Measurements from ENCODE around the gene PIEZO1. TPM values are rescaled to one million over a fixed set of nuclear protein-coding genes. Genes with fewer than 3 reads are reported as not detected.

Gene PIEZO1
- 79.2 to 137 TPM (median 122 TPM) in 5 replicates for total RNA-seq (2022; extraction: Qiagen RNA extraction)

GRCh38 chr16:88785106-88785924 lies at the start of gene PIEZO1:
Gene PIEZO1 (minus strand): TSS chr16:88785220. CDS start chr16:88784964, 256 bp downstream.

GRCh38 chr16:88811769-88812512 lies 26.9 kb upstream of the PIEZO1 start, which contains the start of gene APRT:
Gene APRT (minus strand): TSS chr16:88811928. CDS start chr16:88811899, 29 bp downstream.

GRCh38 chr16:88803264-88803987 lies 18.4 kb upstream of the PIEZO1 start, which contains the start of gene CDT1:
Gene CDT1 (plus strand): TSS chr16:88803789. CDS start chr16:88803832, 43 bp downstream.

GRCh38 chr16:88706229-88706964 lies 78.6 kb downstream of the PIEZO1 start, which contains the start of the genes CTU2 and RNF166:
Gene CTU2 (plus strand): TSS chr16:88706503. CDS start chr16:88706531, 28 bp downstream.
Gene RNF166 (minus strand): TSS chr16:88706408. CDS start chr16:88706325, 83 bp downstream.

GRCh38 chr16:88686439-88687253 lies 98.4 kb downstream of the PIEZO1 start, which contains the start of gene SNAI3:
Gene SNAI3 (minus strand): TSS chr16:88686507. CDS start chr16:88686406, 101 bp downstream.

Other genes starting within 250 kb of the PIEZO1 start
- gene ZC3H18, start 214.8 kb downstream of the PIEZO1 start, total RNA-seq (2022; extraction: Qiagen RNA extraction), result 38.9 to 57.1 TPM (median 56.3 TPM) in 5 replicates
- not detected in 5 replicates for gene IL17C, start 146.6 kb downstream of the PIEZO1 start, total RNA-seq (2022; extraction: Qiagen RNA extraction)
- gene CYBA, start 134.2 kb downstream of the PIEZO1 start, total RNA-seq (2022; extraction: Qiagen RNA extraction), result 216 to 306 TPM (median 283 TPM) in 5 replicates
- gene MVD, start 122.1 kb downstream of the PIEZO1 start, total RNA-seq (2022; extraction: Qiagen RNA extraction), result 16.9 to 23.2 TPM (median 17.9 TPM) in 5 replicates
- 0.08 to 0.19 TPM (median 0.14 TPM) in 5 replicates for gene SNAI3, start 98.7 kb downstream of the PIEZO1 start, total RNA-seq (2022; extraction: Qiagen RNA extraction)
- 11.1 to 16.3 TPM (median 15.1 TPM) in 5 replicates for gene RNF166, start 78.8 kb downstream of the PIEZO1 start, total RNA-seq (2022; extraction: Qiagen RNA extraction)
- 23.5 to 34.8 TPM (median 30.7 TPM) in 5 replicates for gene CTU2, start 78.7 kb downstream of the PIEZO1 start, total RNA-seq (2022; extraction: Qiagen RNA extraction)
- 21.2 to 32.5 TPM (median 30.5 TPM) in 5 replicates for gene CDT1, start 18.6 kb upstream of the PIEZO1 start, total RNA-seq (2022; extraction: Qiagen RNA extraction)
- 336 to 435 TPM (median 385 TPM) in 5 replicates for gene APRT, start 26.7 kb upstream of the PIEZO1 start, total RNA-seq (2022; extraction: Qiagen RNA extraction)
- gene GALNS, start 71.7 kb upstream of the PIEZO1 start, total RNA-seq (2022; extraction: Qiagen RNA extraction), result 33.6 to 49.8 TPM (median 48.4 TPM) in 5 replicates
- gene TRAPPC2L, start 71.9 kb upstream of the PIEZO1 start, total RNA-seq (2022; extraction: Qiagen RNA extraction), result 80.7 to 133 TPM (median 96.2 TPM) in 5 replicates
- gene PABPN1L, start 81.4 kb upstream of the PIEZO1 start, total RNA-seq (2022; extraction: Qiagen RNA extraction), result not detected in 5 replicates
- gene CBFA2T3, start 192.0 kb upstream of the PIEZO1 start, total RNA-seq (2022; extraction: Qiagen RNA extraction), result 0.88 to 1.5 TPM (median 1.0 TPM) in 5 replicates

Data from A549 treated with dexamethasone at 1 μM for 4 hours (cell line).